Calu3 (cell line): ENCODE results near the gene FSTL5. TPM values are rescaled to one million over a fixed set of nuclear protein-coding genes. Genes with fewer than 3 reads are reported as not detected.

Experiments used
- BruUV-seq: library from RNA; stranded (reverse); fragments of 400-500 nt; replicated peaks from 2 replicates; lab custom pipeline; 2021; lab: Mats Ljungman, UMichigan
- CTCF ChIA-PET: fragments of 300-600 bp; sonication (Branson Sonifier 250); formaldehyde crosslinking; loops from one replicate; lab custom pipeline; 2022; ENCODE audit warnings: antibody characterized with exemption; lab: Charles Lee
- DNase-seq: peaks from one replicate; pipeline ENCODE4 v3.0.0; 2022
- H3K27ac Mint-ChIP-seq: one replicate; pipeline ENCODE4 v1.8.0; 2022; ENCODE audit warnings: mixed read lengths; ENCODE audit not compliant: unreplicated experiment
- H3K27me3 Mint-ChIP-seq: one replicate; pipeline ENCODE4 v1.8.0; 2022; ENCODE audit warnings: mixed read lengths; ENCODE audit not compliant: unreplicated experiment
- H3K36me3 Mint-ChIP-seq: one replicate; pipeline ENCODE4 v1.8.0; 2022; ENCODE audit warnings: mild to moderate bottlenecking, moderate library complexity, mixed read lengths; ENCODE audit not compliant: insufficient read depth, unreplicated experiment
- H3K4me1 Mint-ChIP-seq: one replicate; pipeline ENCODE4 v1.8.0; 2022; ENCODE audit warnings: mild to moderate bottlenecking, low read depth, mixed read lengths; ENCODE audit not compliant: unreplicated experiment
- H3K4me3 Mint-ChIP-seq: one replicate; pipeline ENCODE4 v1.8.0; 2022; ENCODE audit warnings: mild to moderate bottlenecking, low read depth, moderate library complexity, mixed read lengths; ENCODE audit not compliant: unreplicated experiment
- H3K9me3 Mint-ChIP-seq: one replicate; pipeline ENCODE4 v1.8.0; 2022; ENCODE audit warnings: low read depth, mixed read lengths; ENCODE audit not compliant: unreplicated experiment
- CTCF ChIP-seq: fragments of 200-600 bp; IDR thresholded peaks from one replicate; pipeline ENCODE4 v1.8.0; 2022; ENCODE audit warnings: antibody characterized with exemption; ENCODE audit not compliant: unreplicated experiment
- intact Hi-C: fragments of 100-400 bp; cut with micrococcal nuclease; formaldehyde crosslinking; loops from one replicate; pipeline ENCODE4 v1.10.0; 2022; ENCODE audit not compliant: unreplicated experiment
- total RNA-seq: library from RNA; stranded (reverse); gene quantifications from 2 replicates; pipeline ENCODE4 v1.2.3, GENCODE V29; 2022

Gene FSTL5
- total RNA-seq, 1 experiment from 2014 or later: not detected

- Mint-ChIP-seq H3K9me3 (no peaks in the 10 kb centered on the region), H3K27ac (no peak overlapping the region), H3K4me1 (no peaks in the 10 kb centered on the region), H3K27me3 (no peaks in the 10 kb centered on the region), H3K36me3 (no peaks in the 10 kb centered on the region), H3K4me3 (no peak overlapping the region)
- DNase-seq: no peak
- CTCF ChIA-PET: no interaction called here
- BruUV-seq: no TSS peak
- no peak for TF ChIP-seq CTCF
- intact Hi-C loops: no loop called here
These were observed 820.8 kb downstream of the FSTL5 start for GRCh38 chr4:161342881-161343568.

- no peak overlapping the region for H3K27ac Mint-ChIP-seq
- no peaks in the 10 kb centered on the region for H3K27me3 Mint-ChIP-seq
- H3K9me3 Mint-ChIP-seq: no peaks in the 10 kb centered on the region
- CTCF ChIA-PET: no interaction called here
- no TSS peak for BruUV-seq
- intact Hi-C loops: no loop called here
- no peaks in the 10 kb centered on the region for H3K4me1 Mint-ChIP-seq
- no peaks in the 10 kb centered on the region for H3K36me3 Mint-ChIP-seq
- TF ChIP-seq CTCF: no peak
- DNase-seq: no peak
- no peak overlapping the region for H3K4me3 Mint-ChIP-seq
These were observed 827.2 kb downstream of the FSTL5 start for GRCh38 chr4:161336621-161337020.

- H3K36me3 Mint-ChIP-seq: no peaks in the 10 kb centered on the region
- no peak overlapping the region for H3K27ac Mint-ChIP-seq
- CTCF ChIA-PET: no interaction called here
- no peaks in the 10 kb centered on the region for H3K4me1 Mint-ChIP-seq
- TF ChIP-seq CTCF: no peak
- no peak overlapping the region for H3K4me3 Mint-ChIP-seq
- DNase-seq: no peak
- no peaks in the 10 kb centered on the region for H3K9me3 Mint-ChIP-seq
- no peaks in the 10 kb centered on the region for H3K27me3 Mint-ChIP-seq
- intact Hi-C loops: no loop called here
- BruUV-seq: no TSS peak
These were observed 827.7 kb downstream of the FSTL5 start for GRCh38 chr4:161336016-161336530.
